Measurements from ENCODE around the gene SUPT3H. TPM values are rescaled to one million over a fixed set of nuclear protein-coding genes. Genes with fewer than 3 reads are reported as not detected.

Gene SUPT3H
- total and polyA plus RNA-seq, 2 of the 13 experiments (the other 11 are each of a cell fraction or from before 2014, with no cell fraction given), result 11.9 to 36.1 TPM

- Histone ChIP-seq H3K4me3 (replicated peaks in 1 of 3; ENCODE audit: insufficient read depth in 1 of 3, low read depth in 2 of 3, low read length in 3 of 3) (no peak overlapping the region), H2AFZ (ENCODE audit: low read length) (no peak overlapping the region), H3K9ac (ENCODE audit: insufficient read depth, low read depth, low read length) (no peak overlapping the region), H3K79me2 (ENCODE audit: insufficient read depth, low read length) (no peaks in the 10 kb centered on the region), H3K9me3 (ENCODE audit: low read length) (peaks cover 18% of the 10 kb centered on the region), H4K20me1 (ENCODE audit: insufficient read depth, low read length) (no peaks in the 10 kb centered on the region), H3K27me3 (ENCODE audit: control insufficient read depth in 1 of 2, insufficient read depth in 2 of 2, low read length in 2 of 2) (no peaks in the 10 kb centered on the region), H3K4me2 (ENCODE audit: low read depth, low read length) (no peak overlapping the region), H3K4me1 (ENCODE audit: insufficient read depth, low read length) (no peaks in the 10 kb centered on the region), H3K36me3 (replicated peaks in 1 of 2; ENCODE audit: control insufficient read depth in 1 of 2, insufficient read depth in 2 of 2, low read length in 2 of 2) (no peaks in the 10 kb centered on the region), H3K27ac (ENCODE audit: extremely low read length, insufficient read depth, low read length) (no peak overlapping the region)
- POLR2A ChIA-PET, result interaction anchor here (0.5 kb wide), 1 partner anchor 730 kb away, joined by 3 read pairs; no protein-coding TSS in a partner anchor
- TF ChIP-seq ZMAT5 (CRISPR knock-in tag; IDR thresholded peaks at IDR 0.05; ENCODE audit: borderline replicate concordance, low read depth), result no peak
- TF ChIP-seq ZFP36 (IDR thresholded peaks at IDR 0.05; ENCODE audit: borderline replicate concordance, low read depth, low read length, partially characterized antibody), result peak; percentile 59
- CTCF ChIA-PET (ENCODE audit: low intra/inter-chr PET ratio, low total read pairs), result no interaction called here
- FAIRE-seq (no peak), DNase-seq (ENCODE audit: low spot score) (no peak), ATAC-seq (no peak)
- 96% methylated on average over 3 of the region's 3 CpGs for WGBS (ENCODE audit: low lambda C conversion rate)
- in situ Hi-C loops (cut with HindIII; ENCODE audit: extremely low pct_ligation_motif_present, low pct_unique_long_range_greater_than_20kb) (no loop called here), intact Hi-C loops (cut with micrococcal nuclease; ENCODE audit: unreplicated experiment) (no loop called here)
- BruUV-seq (replicated peaks), result no TSS peak
Observed at GRCh38 chr6:44972709-44973108, 405.0 kb downstream of the SUPT3H start.

- Histone ChIP-seq H3K9me3 (ENCODE audit: low read length) (peaks cover 18% of the 10 kb centered on the region), H3K36me3 (replicated peaks in 1 of 2; ENCODE audit: control insufficient read depth in 1 of 2, insufficient read depth in 2 of 2, low read length in 2 of 2) (no peaks in the 10 kb centered on the region), H3K27ac (ENCODE audit: extremely low read length, insufficient read depth, low read length) (no peak overlapping the region), H4K20me1 (ENCODE audit: insufficient read depth, low read length) (no peaks in the 10 kb centered on the region), H3K4me2 (ENCODE audit: low read depth, low read length) (no peak overlapping the region), H3K4me1 (ENCODE audit: insufficient read depth, low read length) (no peaks in the 10 kb centered on the region), H2AFZ (ENCODE audit: low read length) (no peak overlapping the region), H3K4me3 (replicated peaks in 1 of 3; ENCODE audit: insufficient read depth in 1 of 3, low read depth in 2 of 3, low read length in 3 of 3) (no peak overlapping the region), H3K79me2 (ENCODE audit: insufficient read depth, low read length) (no peaks in the 10 kb centered on the region), H3K27me3 (ENCODE audit: control insufficient read depth in 1 of 2, insufficient read depth in 2 of 2, low read length in 2 of 2) (no peaks in the 10 kb centered on the region), H3K9ac (ENCODE audit: insufficient read depth, low read depth, low read length) (no peak overlapping the region)
- BruUV-seq (replicated peaks), result no TSS peak
- TF ChIP-seq LBX2 (CRISPR knock-in tag; IDR thresholded peaks at IDR 0.05; ENCODE audit: borderline replicate concordance) (no peak), ZBTB3 (CRISPR knock-in tag; IDR thresholded peaks at IDR 0.05; ENCODE audit: borderline replicate concordance, low read depth) (no peak), ZNF160 (CRISPR knock-in tag; IDR thresholded peaks at IDR 0.05) (no peak), STAT5B (CRISPR knock-in tag; IDR thresholded peaks at IDR 0.05) (no peak), ZNF331 (CRISPR knock-in tag; IDR thresholded peaks at IDR 0.05) (no peak)
- ChIA-PET CTCF (ENCODE audit: low intra/inter-chr PET ratio, low total read pairs) (no interaction called here), POLR2A (no interaction called here)
- in situ Hi-C loops (cut with HindIII; ENCODE audit: extremely low pct_ligation_motif_present, low pct_unique_long_range_greater_than_20kb), result no loop called here
- 91% methylated on average over 4 of the region's 4 CpGs for WGBS (ENCODE audit: low lambda C conversion rate)
- FAIRE-seq (no peak), DNase-seq (ENCODE audit: low spot score) (no peak), ATAC-seq (no peak)
- intact Hi-C loops (cut with micrococcal nuclease; ENCODE audit: unreplicated experiment), result no loop called here
Observed at GRCh38 chr6:44969446-44970185, 408.1 kb downstream of the SUPT3H start.

Measured in HepG2 (cell line).